Dendritic cell treated with granulocyte-macrophage colony-stimulating factor and Interleukin-4, amounts not matched to agents 40 ng/mL and 50 ng/mL, for 4 days (primary cell): ENCODE data around the gene BCL7A.
A peak's percentile ranks its signal among the peaks of the same experiment; 100 is the strongest.

Experiments used
- H3K27ac Mint-ChIP-seq: one replicate; pipeline ENCODE4 v1.8.0; 2022; ENCODE audit warnings: mild to moderate bottlenecking, mixed read lengths
- H3K27me3 Mint-ChIP-seq: one replicate; pipeline ENCODE4 v1.8.0; 2022; ENCODE audit warnings: mild to moderate bottlenecking, mixed read lengths
- H3K36me3 Mint-ChIP-seq: one replicate; pipeline ENCODE4 v1.8.0; 2022; ENCODE audit warnings: low read depth, mixed read lengths
- H3K4me1 Mint-ChIP-seq: one replicate; pipeline ENCODE4 v1.8.0; 2022; ENCODE audit warnings: low read depth, mixed read lengths
- H3K4me3 Mint-ChIP-seq: one replicate; pipeline ENCODE4 v1.8.0; 2022; ENCODE audit warnings: mild to moderate bottlenecking, moderate library complexity, mixed read lengths
- H3K9me3 Mint-ChIP-seq: one replicate; pipeline ENCODE4 v1.8.0; 2022; ENCODE audit warnings: mixed read lengths
- intact Hi-C: fragments of 100-400 bp; cut with micrococcal nuclease; formaldehyde crosslinking; loops from one replicate; pipeline ENCODE4 v1.15.0; 2022

The BCL7A gene

DNA sequence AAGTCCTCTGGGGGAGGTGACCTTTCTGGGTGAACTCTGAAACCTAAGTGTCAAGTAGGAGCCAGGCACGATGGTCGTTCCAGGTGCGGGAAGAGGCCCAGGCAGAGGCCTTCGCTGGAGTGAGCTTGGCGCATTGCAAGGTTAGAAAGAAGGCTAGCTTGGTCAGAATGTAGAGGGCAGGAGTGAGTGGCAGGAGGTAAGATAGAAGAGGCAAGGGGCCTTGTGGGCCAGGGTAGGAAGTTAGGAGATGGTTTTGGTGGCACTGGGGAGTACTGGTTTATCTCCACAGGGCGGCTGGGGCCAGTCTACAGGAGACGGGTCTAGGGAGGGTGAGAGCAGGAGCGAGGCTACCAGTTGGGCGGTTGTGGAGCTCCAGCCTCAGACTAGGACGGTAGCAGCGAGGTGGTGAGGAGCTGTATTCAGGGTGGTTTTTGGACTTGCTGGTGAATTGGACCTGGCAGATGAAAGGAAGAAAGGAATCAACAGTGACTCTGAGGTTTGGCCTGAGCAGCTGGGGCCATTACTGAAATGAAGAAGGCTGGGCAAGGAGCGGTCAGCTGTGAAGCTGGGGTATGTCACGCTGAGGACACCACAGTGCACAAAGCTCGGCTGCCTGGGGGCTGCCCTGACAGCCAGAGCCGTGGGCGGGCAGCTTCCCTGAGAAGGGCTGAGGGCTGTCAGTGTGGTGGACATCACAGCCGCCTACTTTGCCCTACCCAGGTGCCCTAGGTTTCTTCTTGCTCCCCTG, 65.9 kb downstream of the BCL7A start:
- intact Hi-C loops = no loop called here
- no peaks in the 10 kb centered on the region for H3K27me3 Mint-ChIP-seq
- H3K27ac Mint-ChIP-seq = peak overlapping the region; percentile 5
- peaks cover 78% of the 10 kb centered on the region for H3K36me3 Mint-ChIP-seq
- H3K4me1 Mint-ChIP-seq = peaks cover 70% of the 10 kb centered on the region
- no peak overlapping the region for H3K4me3 Mint-ChIP-seq
- no peaks in the 10 kb centered on the region for H3K9me3 Mint-ChIP-seq

DNA sequence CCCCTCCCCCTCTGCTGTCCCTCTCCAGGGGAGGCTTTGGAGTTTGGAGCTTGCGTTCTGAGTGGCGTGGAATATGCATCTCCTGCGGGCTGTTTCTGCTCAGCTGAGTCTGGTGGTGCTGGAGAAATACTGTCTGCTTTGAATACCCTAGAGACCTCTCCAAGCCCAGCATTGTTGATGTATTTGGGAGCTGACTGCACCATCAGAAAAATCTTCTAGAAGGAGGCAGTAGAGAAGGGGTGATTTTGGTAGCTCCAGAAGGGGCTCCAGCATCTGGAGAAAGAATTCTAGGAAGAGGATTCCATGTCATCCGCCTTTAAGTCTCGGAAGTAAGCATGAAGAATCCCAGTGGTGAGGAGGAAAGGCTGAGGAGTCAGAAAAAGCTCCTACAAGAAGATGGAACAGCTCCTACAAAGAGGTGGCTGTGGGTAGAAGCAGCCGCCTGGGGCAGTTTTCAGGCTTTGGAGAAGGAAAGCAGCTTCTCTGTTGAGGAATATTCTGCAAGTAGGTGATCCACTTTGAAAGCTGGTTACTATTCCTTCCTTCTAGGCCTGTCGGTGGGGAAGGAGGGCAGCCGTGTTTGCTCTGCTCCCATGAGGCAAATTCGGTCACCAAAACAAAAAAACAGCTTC, 66.6 kb downstream of the BCL7A start:
- intact Hi-C loops = no loop called here
- Mint-ChIP-seq H3K4me3 (no peak overlapping the region), H3K27ac (no peak overlapping the region), H3K9me3 (no peaks in the 10 kb centered on the region), H3K4me1 (peaks cover 63% of the 10 kb centered on the region), H3K36me3 (peaks cover 72% of the 10 kb centered on the region), H3K27me3 (no peaks in the 10 kb centered on the region)

DNA sequence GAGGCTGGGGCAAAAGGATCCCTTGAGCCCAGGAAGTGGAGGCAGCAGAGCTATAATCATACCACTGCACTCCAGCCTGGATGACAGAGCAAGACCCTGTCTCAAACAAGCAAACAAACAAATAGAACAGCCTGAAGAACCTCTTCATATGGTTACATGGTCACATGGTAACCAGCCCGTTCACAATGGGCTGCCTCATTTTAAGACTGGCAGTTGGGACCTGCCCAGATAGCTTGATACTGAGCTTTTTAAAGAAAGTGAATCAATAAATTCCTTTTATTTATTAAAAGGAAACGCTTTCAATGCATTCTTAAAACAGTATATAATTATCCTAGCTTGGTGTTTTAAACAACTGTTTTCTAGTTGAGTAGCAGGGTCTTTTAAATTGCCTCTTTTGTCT, 67.4 kb downstream of the BCL7A start:
- no peaks in the 10 kb centered on the region for H3K27me3 Mint-ChIP-seq
- no peaks in the 10 kb centered on the region for H3K9me3 Mint-ChIP-seq
- intact Hi-C loops = no loop called here
- peaks cover 55% of the 10 kb centered on the region for H3K4me1 Mint-ChIP-seq
- H3K27ac Mint-ChIP-seq = no peak overlapping the region
- no peak overlapping the region for H3K4me3 Mint-ChIP-seq
- H3K36me3 Mint-ChIP-seq = peaks cover 64% of the 10 kb centered on the region

DNA sequence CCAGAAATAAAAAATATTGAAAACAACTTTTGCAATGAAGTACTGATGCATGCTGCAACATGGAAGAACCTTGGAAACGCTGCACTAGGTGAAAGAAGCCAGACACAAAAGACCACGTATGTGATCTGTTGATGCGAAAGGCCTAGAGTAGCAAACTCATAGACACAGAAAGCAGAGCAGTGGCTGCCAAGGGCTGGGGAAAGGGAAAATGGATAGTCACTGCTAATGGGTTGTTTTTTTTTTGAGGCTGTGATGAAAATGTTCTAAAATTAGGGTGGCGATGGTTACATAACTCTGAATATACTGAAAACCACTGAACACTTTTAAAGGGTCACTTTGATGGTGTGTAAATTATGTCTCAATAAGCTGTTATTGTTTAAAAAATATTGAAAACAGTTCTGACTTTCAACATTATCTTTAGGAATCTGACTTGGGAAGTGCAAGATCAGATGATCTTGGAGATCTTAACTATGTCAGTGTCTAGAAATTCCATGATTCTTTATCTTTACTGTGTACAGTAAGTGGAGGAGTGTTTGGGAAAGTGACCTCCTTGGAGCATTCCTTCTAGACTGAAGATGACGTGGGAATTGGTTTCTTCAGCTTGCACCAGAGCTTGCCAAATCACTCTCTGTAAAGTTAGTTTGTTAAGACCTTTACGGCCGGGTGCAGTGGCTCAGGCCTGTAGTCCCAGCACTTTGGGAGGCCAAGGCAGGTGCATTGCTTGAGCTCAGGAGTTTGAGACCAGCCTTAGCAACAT, 69.3 kb downstream of the BCL7A start:
- intact Hi-C loops = no loop called here
- no peaks in the 10 kb centered on the region for H3K9me3 Mint-ChIP-seq
- H3K36me3 Mint-ChIP-seq = peaks cover 47% of the 10 kb centered on the region
- H3K4me1 Mint-ChIP-seq = peaks cover 44% of the 10 kb centered on the region
- H3K27ac Mint-ChIP-seq = no peak overlapping the region
- H3K27me3 Mint-ChIP-seq = no peaks in the 10 kb centered on the region
- no peak overlapping the region for H3K4me3 Mint-ChIP-seq

DNA sequence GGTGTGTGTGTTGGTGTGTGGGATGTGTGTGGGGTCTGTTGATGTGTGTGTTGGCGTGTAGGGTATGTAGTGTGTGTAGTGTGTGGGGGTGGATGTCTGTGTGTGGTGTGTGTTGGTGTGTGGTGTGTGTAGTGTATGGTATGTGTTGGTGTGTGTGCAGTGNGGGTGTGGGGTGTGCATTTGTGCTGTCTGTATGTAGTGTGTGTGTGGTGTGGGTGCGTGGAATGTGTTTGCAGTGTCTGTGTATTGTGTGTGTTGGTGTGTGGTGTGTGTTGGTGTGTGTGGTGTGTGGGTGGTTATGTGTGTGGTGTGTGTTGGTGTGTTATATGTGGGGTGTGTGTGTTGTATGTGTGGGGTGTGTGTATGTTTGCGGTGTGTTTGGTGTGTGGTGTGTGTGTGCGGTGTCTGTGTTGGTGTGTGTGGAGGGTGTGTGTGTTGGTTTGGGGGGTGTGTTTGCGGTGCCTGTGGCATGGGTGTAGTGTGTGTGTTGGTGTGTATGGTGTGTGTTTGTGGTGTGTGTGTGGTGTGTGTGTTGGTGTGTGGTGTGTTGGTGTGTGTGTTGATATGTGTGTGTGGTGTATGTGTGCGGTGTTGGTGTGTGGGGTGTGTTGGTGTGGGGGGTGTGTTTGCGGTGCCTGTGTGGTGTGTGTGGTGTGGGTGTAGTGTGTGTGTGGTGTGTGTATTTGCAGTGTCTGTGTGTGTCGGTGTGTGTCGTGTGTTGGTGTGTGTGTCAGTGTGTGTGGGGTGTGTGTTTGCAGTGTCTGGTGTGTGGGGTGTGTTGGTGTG, 71.6 kb downstream of the BCL7A start:
- peaks cover 40% of the 10 kb centered on the region for H3K36me3 Mint-ChIP-seq
- H3K27me3 Mint-ChIP-seq = no peaks in the 10 kb centered on the region
- H3K4me3 Mint-ChIP-seq = no peak overlapping the region
- H3K4me1 Mint-ChIP-seq = peaks cover 44% of the 10 kb centered on the region
- intact Hi-C loops = no loop called here
- H3K9me3 Mint-ChIP-seq = no peaks in the 10 kb centered on the region
- no peak overlapping the region for H3K27ac Mint-ChIP-seq

DNA sequence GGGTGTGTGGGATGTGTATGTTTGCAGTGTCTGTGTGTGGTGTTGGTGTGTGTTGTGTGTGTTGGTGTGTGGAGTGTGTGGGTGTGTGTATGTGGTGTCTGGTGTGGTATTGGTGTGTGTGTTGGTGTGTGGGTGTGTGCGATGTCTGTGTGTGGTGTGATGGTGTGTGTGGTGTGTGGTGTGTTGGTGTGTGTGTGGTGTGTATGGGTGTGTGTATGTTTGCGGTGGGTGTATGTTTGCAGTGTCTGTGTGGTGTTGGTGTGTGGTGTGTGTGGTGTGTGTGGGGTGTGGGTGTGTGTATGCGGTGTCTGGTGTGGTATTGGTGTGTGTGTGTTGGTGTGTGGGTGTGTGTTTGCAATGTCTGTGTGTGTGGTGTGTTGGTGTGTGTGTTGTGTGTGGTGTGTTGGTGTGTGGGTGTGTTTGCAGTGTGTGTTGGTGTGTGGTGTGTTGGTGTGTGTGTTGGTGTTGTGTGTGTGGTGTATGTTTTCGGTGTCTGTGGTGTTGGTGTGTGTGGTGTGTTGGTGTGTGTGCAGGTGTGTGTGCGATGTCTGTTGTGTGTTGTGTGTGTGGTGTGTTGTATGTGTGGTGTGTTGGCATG, 72.6 kb downstream of the BCL7A start:
- H3K36me3 Mint-ChIP-seq = peaks cover 40% of the 10 kb centered on the region
- no peak overlapping the region for H3K27ac Mint-ChIP-seq
- H3K27me3 Mint-ChIP-seq = no peaks in the 10 kb centered on the region
- H3K9me3 Mint-ChIP-seq = no peaks in the 10 kb centered on the region
- peaks cover 51% of the 10 kb centered on the region for H3K4me1 Mint-ChIP-seq
- no peak overlapping the region for H3K4me3 Mint-ChIP-seq
- intact Hi-C loops = no loop called here

DNA sequence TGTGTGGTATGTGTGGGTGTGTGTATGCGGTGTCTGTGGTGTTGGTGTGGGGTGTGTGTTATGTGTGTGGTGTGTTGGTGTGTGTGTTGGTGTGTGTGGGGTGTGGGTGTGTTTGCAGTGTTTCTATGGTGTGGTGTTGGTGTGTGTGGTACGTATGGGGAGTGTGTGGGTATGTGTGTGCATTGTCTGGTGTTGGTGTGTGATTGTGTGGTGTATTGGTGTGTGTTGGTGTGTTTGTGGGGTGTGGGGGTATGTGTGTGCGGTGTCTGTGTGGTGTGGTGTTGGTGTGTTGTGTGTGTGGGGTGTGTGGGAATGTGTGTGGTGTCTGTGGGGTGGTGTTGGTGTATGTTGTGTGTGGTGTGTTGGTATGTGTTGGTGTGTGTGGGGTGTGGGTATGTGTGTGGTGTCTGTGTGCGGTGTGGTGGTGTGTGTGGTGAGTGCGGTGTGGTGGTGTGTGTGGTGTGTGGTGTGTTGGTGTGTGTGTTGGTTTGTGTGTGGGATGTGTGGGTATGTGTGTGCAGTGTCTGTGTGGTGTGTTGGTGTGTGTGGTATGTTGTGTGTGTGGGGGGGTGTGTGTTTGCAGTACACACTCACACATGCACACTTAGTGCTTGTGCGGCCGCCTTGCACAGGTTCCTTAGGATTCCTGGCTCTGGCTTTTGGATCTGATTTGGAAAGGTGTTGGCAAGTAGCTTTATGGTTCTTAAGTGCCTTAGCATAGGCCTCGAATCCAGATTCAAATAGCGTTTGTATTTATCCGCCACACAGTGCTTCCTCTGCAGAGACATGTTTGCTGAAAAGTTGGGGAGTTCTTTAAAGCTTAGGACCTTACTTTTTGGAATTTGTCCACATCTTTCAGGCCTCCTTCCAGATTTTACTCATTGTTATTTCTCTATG, 73.3 kb downstream of the BCL7A start:
- Mint-ChIP-seq H3K27me3 (no peaks in the 10 kb centered on the region), H3K4me1 (peaks cover 51% of the 10 kb centered on the region), H3K27ac (no peak overlapping the region), H3K36me3 (peaks cover 35% of the 10 kb centered on the region), H3K9me3 (no peaks in the 10 kb centered on the region), H3K4me3 (no peak overlapping the region)
- intact Hi-C loops = no loop called here

DNA sequence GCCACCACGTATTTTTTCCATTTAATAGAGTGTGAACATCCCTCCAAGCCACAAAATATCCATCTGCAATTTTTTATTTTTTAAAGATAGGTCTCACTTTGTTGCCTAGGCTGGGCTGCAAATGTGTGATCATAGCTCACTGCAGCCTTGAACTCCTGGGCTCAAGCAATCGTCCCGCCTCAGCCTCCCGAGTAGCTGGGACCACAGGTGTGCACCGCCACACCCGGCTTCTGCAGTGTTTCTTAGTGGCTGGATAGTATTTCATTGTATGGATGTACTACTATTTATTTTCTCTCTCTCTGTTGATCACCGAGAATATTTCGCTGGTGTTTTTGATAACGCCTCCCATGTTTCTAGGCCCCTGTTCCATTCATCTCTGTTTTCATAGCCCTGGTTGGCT, 74.3 kb downstream of the BCL7A start:
- no peaks in the 10 kb centered on the region for H3K9me3 Mint-ChIP-seq
- H3K27me3 Mint-ChIP-seq = no peaks in the 10 kb centered on the region
- intact Hi-C loops = no loop called here
- H3K4me1 Mint-ChIP-seq = peaks cover 51% of the 10 kb centered on the region
- H3K4me3 Mint-ChIP-seq = no peak overlapping the region
- peaks cover 25% of the 10 kb centered on the region for H3K36me3 Mint-ChIP-seq
- H3K27ac Mint-ChIP-seq = peak overlapping the region; percentile 14

DNA sequence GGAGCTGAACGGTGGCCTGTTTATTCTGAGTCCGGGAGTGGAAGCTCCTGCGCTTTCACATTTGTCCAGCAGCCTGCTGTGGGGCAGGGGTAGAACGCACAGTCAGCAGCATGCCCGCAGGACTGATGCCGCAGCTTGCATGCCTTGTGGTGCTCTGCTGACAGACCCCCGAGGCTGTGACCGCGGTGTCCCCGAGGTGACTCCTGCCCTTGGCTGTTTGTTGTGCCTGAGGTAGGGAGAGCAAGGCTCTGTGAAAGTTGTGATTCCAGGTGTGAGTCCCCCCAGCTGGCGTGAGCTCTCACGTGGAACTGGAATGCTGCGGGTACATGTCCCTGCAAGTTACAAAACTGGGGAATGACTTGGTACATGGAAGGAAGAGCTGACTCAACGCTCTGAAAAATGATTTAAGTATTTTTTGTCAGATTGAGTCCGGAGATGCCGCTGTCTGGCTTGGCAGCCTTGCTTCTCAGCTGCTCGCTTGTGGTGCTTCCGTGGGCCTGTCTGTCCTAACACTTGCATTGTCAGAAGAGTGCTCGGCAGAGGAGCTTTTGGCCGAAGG, 75.0 kb downstream of the BCL7A start:
- Mint-ChIP-seq H3K4me1 (peaks cover 55% of the 10 kb centered on the region), H3K4me3 (no peak overlapping the region)

DNA sequence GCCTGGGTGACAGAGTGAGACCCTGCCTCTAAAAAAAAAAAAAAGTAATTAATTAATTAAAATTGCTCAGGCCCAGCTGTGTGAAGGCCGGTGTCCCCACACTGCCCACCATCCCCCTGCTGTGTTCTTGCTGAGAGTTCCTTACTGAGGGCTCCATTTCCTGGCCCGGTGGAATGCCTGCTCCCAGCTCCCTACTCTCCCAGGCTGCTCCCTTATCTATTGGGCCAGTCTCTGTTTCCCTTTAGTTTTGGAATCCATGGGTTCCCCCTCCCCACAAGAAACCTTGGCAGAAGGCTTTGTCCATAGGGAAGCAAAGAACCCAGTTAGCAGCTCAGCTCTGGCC, 75.9 kb downstream of the BCL7A start:
- Mint-ChIP-seq H3K36me3 (peaks cover 24% of the 10 kb centered on the region), H3K27ac (peak overlapping the region; percentile 82), H3K4me3 (no peak overlapping the region), H3K4me1 (peaks cover 59% of the 10 kb centered on the region), H3K9me3 (no peaks in the 10 kb centered on the region), H3K27me3 (no peaks in the 10 kb centered on the region)
- intact Hi-C loops = no loop called here

More for the DNA sequence above, 75.0 kb downstream of the BCL7A start:
- Mint-ChIP-seq H3K36me3 (peaks cover 24% of the 10 kb centered on the region), H3K27ac (peak overlapping the region; percentile 14), H3K27me3 (no peaks in the 10 kb centered on the region), H3K9me3 (no peaks in the 10 kb centered on the region)
- intact Hi-C loops = no loop called here

DNA sequence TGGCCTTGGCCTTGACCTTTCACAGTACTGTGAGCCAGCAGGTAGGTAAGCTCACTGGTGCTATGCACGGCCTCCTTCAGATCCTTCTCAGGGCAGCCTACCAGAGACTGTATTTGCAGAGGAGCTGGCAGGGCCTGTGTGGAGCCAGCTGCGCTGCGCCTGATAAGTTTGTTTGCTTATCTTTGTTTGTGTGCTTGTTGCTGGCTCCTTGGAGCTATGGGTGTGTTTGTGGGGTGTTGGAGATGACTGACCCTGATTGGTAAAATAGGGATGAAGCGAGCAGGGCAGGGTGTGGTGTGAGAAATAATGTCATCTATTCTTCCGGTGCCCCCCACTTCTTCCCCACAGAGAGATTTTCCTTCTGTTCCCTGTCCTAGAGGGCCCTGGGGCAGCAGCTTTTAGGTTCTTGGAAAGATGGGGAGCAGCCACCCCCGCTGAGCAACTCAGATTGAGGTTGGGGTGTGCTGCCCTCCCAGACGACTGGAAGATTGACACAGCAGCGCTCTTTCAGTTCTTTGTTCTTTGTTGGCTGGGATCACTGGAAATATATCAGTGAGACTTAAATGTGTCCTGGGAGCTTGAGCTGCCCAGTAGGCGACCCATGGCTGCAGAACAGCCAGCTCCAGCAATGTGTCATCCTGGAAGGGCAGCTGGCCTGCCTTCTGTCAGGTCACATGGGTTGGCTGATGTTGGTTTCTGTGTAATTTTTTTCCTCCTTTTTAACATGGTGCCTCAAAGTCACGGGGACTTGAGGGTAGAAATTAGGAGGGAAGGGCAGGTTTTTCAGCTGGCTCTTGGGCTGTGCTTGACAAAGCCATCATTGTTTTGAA, 76.5 kb downstream of the BCL7A start:
- Mint-ChIP-seq H3K4me1 (peaks cover 61% of the 10 kb centered on the region), H3K36me3 (peaks cover 24% of the 10 kb centered on the region), H3K27ac (peak overlapping the region; percentile 82), H3K27me3 (no peaks in the 10 kb centered on the region), H3K9me3 (no peaks in the 10 kb centered on the region), H3K4me3 (peak overlapping the region; percentile 32)
- intact Hi-C loops = no loop called here

DNA sequence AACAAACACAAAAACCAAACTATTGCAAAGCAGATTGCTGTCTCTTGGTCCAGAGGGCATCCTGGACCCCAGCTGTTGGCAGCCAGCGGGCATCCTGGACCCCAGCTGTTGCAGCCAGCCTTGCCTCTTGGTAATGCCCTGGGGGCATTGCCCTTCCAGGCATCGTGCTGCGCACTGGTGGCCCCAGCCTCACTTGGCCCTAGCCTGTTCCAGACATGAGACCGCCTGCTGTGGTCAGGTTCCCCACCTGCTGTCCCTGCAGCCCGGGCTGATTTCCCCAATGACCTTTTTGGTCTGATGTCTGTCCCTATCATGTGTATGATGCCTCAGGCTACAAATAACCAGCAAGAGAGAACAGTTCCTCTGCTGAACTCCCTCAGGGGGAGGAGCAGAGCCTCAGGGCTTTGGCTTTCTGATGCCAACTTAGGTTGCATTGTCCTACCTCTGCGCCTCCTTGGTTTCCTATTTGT, 77.6 kb downstream of the BCL7A start:
- Mint-ChIP-seq H3K4me1 (peaks cover 65% of the 10 kb centered on the region), H3K4me3 (no peak overlapping the region), H3K9me3 (no peaks in the 10 kb centered on the region), H3K27ac (peak overlapping the region; percentile 82), H3K27me3 (no peaks in the 10 kb centered on the region), H3K36me3 (peaks cover 24% of the 10 kb centered on the region)
- intact Hi-C loops = no loop called here
